Parathyroid adenoma (tissue), 2 donors: ENCODE measurements around the gene PPM1L.

Experiments used
- H2AFZ ChIP-seq: fragments of 300-600 bp; sonication (generic); one replicate; pipeline ENCODE4 v1.7.0; 2017; ENCODE audit warnings: antibody characterized with exemption, mild to moderate bottlenecking
- H3K27ac ChIP-seq: fragments of 300-600 bp; sonication (generic); one replicate; pipeline ENCODE4 v1.7.0; 2017
- H3K27me3 ChIP-seq: fragments of 300-600 bp; sonication (generic); one replicate; pipeline ENCODE4 v1.7.0; 2017; ENCODE audit warnings: low read length; ENCODE audit not compliant: control insufficient read depth, insufficient read depth
- H3K36me3 ChIP-seq: fragments of 300-600 bp; sonication (generic); one replicate; pipeline ENCODE4 v1.7.0; 2017; ENCODE audit warnings: low read length; ENCODE audit not compliant: control insufficient read depth, insufficient read depth
- H3K4me1 ChIP-seq: fragments of 300-600 bp; sonication (generic); one replicate; pipeline ENCODE4 v1.7.0; 2017; ENCODE audit warnings: control low read depth
- H3K4me2 ChIP-seq: fragments of 300-600 bp; sonication (generic); one replicate; pipeline ENCODE4 v1.7.0; 2017; ENCODE audit warnings: low read length
- H3K4me3 ChIP-seq: fragments of 300-600 bp; sonication (generic); one replicate; pipeline ENCODE4 v1.7.0; 2017; ENCODE audit warnings: low read depth, low read length
- H3K79me2 ChIP-seq: fragments of 300-600 bp; sonication (generic); one replicate; pipeline ENCODE4 v1.7.0; 2017; ENCODE audit warnings: control low read depth
- H3K9ac ChIP-seq: fragments of 300-600 bp; sonication (generic); one replicate; pipeline ENCODE4 v1.7.0; 2017; ENCODE audit warnings: mild to moderate bottlenecking
- H3K9me3 ChIP-seq: fragments of 300-600 bp; sonication (generic); one replicate; pipeline ENCODE4 v1.7.0; 2017; ENCODE audit warnings: low read length; ENCODE audit not compliant: control insufficient read depth
- CTCF ChIP-seq: fragments of 300-600 bp; sonication (generic); IDR thresholded peaks from one replicate; pipeline ENCODE4 v1.7.0; 2017; ENCODE audit warnings: antibody characterized with exemption, mild to moderate bottlenecking
- donor health status: primary hyperparathyroidism.

PPM1L gene

GRCh38 chr3:161016417-161017313 lies 260.6 kb downstream of the PPM1L start:
- Histone ChIP-seq H3K36me3 (no peaks in the 10 kb centered on the region), H3K4me3 (no peak overlapping the region), H3K4me1 (no peaks in the 10 kb centered on the region), H3K79me2 (peaks cover 7% of the 10 kb centered on the region), H3K27me3 (no peaks in the 10 kb centered on the region), H2AFZ (no peak overlapping the region), H3K9ac (no peak overlapping the region), H3K4me2 (no peak overlapping the region), H3K9me3 (no peaks in the 10 kb centered on the region), H3K27ac (no peak overlapping the region)
- TF ChIP-seq CTCF, result no peak

GRCh38 chr3:161017971-161018370 lies 261.9 kb downstream of the PPM1L start:
- H3K9me3 ChIP-seq, result no peaks in the 10 kb centered on the region
- TF ChIP-seq CTCF, result no peak
- peaks cover 7% of the 10 kb centered on the region for H3K79me2 ChIP-seq
- H3K36me3 ChIP-seq, result no peaks in the 10 kb centered on the region
- H3K27ac ChIP-seq, result no peak overlapping the region
- H3K27me3 ChIP-seq, result no peaks in the 10 kb centered on the region
- no peak overlapping the region for H3K4me2 ChIP-seq
- H2AFZ ChIP-seq, result no peak overlapping the region
- no peaks in the 10 kb centered on the region for H3K4me1 ChIP-seq
- no peak overlapping the region for H3K9ac ChIP-seq
- H3K4me3 ChIP-seq, result no peak overlapping the region

GRCh38 chr3:161020256-161020655 lies 264.2 kb downstream of the PPM1L start:
- peaks cover 8% of the 10 kb centered on the region for H3K79me2 ChIP-seq
- H3K4me1 ChIP-seq, result no peaks in the 10 kb centered on the region
- no peak overlapping the region for H2AFZ ChIP-seq
- no peak overlapping the region for H3K9ac ChIP-seq
- no peaks in the 10 kb centered on the region for H3K36me3 ChIP-seq
- H3K4me3 ChIP-seq, result no peak overlapping the region
- no peak overlapping the region for H3K27ac ChIP-seq
- no peak for TF ChIP-seq CTCF
- no peaks in the 10 kb centered on the region for H3K27me3 ChIP-seq
- no peaks in the 10 kb centered on the region for H3K9me3 ChIP-seq
- H3K4me2 ChIP-seq, result no peak overlapping the region

- no peaks in the 10 kb centered on the region for H3K9me3 ChIP-seq
- no peak overlapping the region for H3K27ac ChIP-seq
- H3K27me3 ChIP-seq, result no peaks in the 10 kb centered on the region
- H3K79me2 ChIP-seq, result peaks cover 6% of the 10 kb centered on the region
- no peak overlapping the region for H3K4me3 ChIP-seq
- no peak overlapping the region for H3K4me2 ChIP-seq
- H3K4me1 ChIP-seq, result peaks cover 6% of the 10 kb centered on the region
- TF ChIP-seq CTCF, result no peak
- H3K9ac ChIP-seq, result no peak overlapping the region
- H3K36me3 ChIP-seq, result no peaks in the 10 kb centered on the region
- no peak overlapping the region for H2AFZ ChIP-seq
These were observed 269.9 kb downstream of the PPM1L start for GRCh38 chr3:161025911-161026310.
